Measurements from ENCODE around the gene FGF14. TPM values are rescaled to one million over a fixed set of nuclear protein-coding genes. Genes with fewer than 3 reads are reported as not detected.

The FGF14 gene
- total and polyA plus RNA-seq, 3 donors from 2014 or later: 0.56 to 4.5 (median 1.7) TPM

DNA sequence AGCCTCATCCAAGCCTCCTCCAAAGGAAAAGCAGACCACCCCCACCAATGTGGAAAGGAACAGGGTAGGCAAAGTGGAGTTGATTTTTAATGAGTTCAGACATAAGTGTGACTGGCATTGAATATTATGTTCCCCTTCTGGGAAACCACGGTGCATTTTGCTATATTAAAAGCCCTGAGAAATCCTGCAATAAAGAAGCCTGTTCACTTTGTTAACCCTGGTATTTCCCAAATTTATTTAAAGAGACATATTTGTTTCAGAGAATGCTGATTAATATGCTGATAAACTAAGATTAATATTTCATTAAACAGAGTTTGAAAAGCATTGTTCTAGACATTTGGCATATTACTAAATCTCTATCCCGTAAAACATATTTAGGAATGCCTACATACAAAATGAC, 151.4 kb downstream of the FGF14 start:
- DNase-seq: no peak
- H3K36me3 ChIP-seq (ENCODE audit: low read depth, missing control alignments): no peaks in the 10 kb centered on the region
- no peaks in the 10 kb centered on the region for H3K27me3 ChIP-seq
- no peak for TF ChIP-seq POLR2A (IDR thresholded peaks at IDR 0.05)
- TF ChIP-seq, protein P1, sequence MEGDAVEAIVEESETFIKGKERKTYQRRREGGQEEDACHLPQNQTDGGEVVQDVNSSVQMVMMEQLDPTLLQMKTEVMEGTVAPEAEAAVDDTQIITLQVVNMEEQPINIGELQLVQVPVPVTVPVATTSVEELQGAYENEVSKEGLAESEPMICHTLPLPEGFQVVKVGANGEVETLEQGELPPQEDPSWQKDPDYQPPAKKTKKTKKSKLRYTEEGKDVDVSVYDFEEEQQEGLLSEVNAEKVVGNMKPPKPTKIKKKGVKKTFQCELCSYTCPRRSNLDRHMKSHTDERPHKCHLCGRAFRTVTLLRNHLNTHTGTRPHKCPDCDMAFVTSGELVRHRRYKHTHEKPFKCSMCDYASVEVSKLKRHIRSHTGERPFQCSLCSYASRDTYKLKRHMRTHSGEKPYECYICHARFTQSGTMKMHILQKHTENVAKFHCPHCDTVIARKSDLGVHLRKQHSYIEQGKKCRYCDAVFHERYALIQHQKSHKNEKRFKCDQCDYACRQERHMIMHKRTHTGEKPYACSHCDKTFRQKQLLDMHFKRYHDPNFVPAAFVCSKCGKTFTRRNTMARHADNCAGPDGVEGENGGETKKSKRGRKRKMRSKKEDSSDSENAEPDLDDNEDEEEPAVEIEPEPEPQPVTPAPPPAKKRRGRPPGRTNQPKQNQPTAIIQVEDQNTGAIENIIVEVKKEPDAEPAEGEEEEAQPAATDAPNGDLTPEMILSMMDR (IDR thresholded peaks at IDR 0.05): no peak
- H3K27ac ChIP-seq: no peak overlapping the region
- H3K9me3 ChIP-seq: no peaks in the 10 kb centered on the region
- no peak overlapping the region for H3K4me3 ChIP-seq
- 75 to 78% methylated on average over 2 of the region's 2 CpGs for WGBS, 2 donors
- intact Hi-C loops (cut with DNase I; ENCODE audit: low total_unique reads): no loop called here
- no peaks in the 10 kb centered on the region for H3K4me1 ChIP-seq

DNA sequence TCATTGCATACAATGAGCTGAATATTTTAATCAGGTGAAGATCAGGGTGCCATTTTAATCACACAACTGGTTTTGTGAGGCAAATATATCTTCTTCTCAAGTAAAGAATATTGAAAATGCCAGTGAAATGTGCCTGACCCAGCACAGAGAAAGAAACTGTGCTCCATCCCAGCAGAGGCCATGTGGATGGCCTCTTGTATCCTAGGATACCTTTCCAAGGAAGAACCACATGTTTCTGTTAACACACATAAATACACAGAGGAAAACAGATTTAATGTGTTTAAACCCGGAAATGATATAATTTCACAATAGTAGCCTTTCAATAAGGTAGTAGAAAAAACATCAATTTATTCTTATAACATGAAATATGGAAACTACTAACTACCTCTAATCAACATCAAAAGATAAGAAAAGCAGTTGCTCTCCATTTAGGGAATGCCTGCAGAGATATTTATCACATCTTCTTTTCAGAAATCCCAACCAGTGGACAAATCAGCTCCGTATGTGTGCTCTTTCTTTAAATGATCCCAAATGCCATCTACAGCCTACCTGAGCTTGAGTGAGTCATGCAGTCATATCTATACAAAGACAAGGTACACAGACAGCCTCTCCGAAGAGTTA, 157.1 kb downstream of the FGF14 start:
- H3K27ac ChIP-seq: no peak overlapping the region
- WGBS, 2 donors: 80 to 86% methylated on average over 3 of the region's 3 CpGs

DNA sequence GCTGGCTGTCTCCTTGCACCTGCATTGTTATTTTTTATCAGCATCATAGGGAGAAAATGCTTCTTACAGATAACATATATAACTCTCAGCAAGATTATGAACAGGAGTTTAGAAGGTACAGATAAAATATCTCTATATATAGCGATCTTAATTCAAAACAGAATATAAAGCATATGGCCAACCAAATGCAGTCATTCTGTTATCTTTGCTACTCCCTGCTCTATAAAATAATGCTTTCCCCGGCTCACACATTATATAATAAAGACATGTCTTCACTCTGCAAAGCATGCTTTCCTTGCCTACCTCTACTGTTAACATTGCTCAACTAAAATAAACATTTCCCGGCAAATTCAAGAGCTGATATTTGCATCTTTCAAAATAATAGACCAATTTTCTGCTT, 161.7 kb downstream of the FGF14 start:
- no peaks in the 10 kb centered on the region for H3K9me3 ChIP-seq

More for the DNA sequence above, 157.1 kb downstream of the FGF14 start:
- intact Hi-C loops (cut with DNase I; ENCODE audit: low total_unique reads): no loop called here
- Histone ChIP-seq H3K4me1 (no peaks in the 10 kb centered on the region), H3K9me3 (no peaks in the 10 kb centered on the region), H3K4me3 (no peak overlapping the region), H3K27me3 (no peaks in the 10 kb centered on the region), H3K36me3 (ENCODE audit: low read depth, missing control alignments) (no peaks in the 10 kb centered on the region)
- no peak for DNase-seq
- TF ChIP-seq POLR2A (IDR thresholded peaks at IDR 0.05): no peak

DNA sequence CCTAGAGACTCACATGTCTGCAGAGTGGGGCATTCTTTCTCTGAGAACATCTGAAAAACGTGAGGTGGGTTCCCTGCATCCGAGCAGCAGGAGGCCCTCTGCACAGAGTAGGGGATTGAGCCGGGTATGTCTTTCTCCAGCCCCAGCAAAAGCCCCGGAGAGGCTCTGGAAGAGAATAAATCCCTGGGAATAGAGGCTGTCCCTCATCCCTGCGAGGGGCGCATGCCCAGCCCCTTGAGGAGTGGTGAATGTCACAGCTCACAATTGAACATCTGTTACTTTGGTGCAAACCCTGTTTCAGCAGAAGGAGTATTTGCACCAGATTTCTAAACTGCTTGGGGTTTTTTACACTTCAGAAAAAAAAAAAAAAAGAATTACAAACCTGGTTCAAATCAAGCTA, 164.6 kb downstream of the FGF14 start:
- WGBS, 2 donors: 64 to 67% methylated on average over 3 to 6 of the region's 6 CpGs
- Histone ChIP-seq H3K27me3 (no peaks in the 10 kb centered on the region), H3K27ac (no peak overlapping the region), H3K4me3 (no peak overlapping the region), H3K9me3 (no peaks in the 10 kb centered on the region), H3K4me1 (no peaks in the 10 kb centered on the region), H3K36me3 (ENCODE audit: low read depth, missing control alignments) (no peaks in the 10 kb centered on the region)
- DNase-seq: no peak
- TF ChIP-seq, protein P1 (IDR thresholded peaks at IDR 0.05): no peak
- no peak for TF ChIP-seq POLR2A (IDR thresholded peaks at IDR 0.05)
- intact Hi-C loops (cut with DNase I; ENCODE audit: low total_unique reads): no loop called here

More for the DNA sequence above, 161.7 kb downstream of the FGF14 start:
- no peak for DNase-seq
- no peak for TF ChIP-seq POLR2A (IDR thresholded peaks at IDR 0.05)
- TF ChIP-seq, protein P1 (IDR thresholded peaks at IDR 0.05): no peak
- H3K4me1 ChIP-seq: no peaks in the 10 kb centered on the region
- no peak overlapping the region for H3K27ac ChIP-seq
- H3K36me3 ChIP-seq (ENCODE audit: low read depth, missing control alignments): no peaks in the 10 kb centered on the region
- H3K4me3 ChIP-seq: no peak overlapping the region
- 80 to 85% methylated on average over 3 of the region's 3 CpGs for WGBS, 2 donors
- intact Hi-C loops (cut with DNase I; ENCODE audit: low total_unique reads): no loop called here
- H3K27me3 ChIP-seq: no peaks in the 10 kb centered on the region

DNA sequence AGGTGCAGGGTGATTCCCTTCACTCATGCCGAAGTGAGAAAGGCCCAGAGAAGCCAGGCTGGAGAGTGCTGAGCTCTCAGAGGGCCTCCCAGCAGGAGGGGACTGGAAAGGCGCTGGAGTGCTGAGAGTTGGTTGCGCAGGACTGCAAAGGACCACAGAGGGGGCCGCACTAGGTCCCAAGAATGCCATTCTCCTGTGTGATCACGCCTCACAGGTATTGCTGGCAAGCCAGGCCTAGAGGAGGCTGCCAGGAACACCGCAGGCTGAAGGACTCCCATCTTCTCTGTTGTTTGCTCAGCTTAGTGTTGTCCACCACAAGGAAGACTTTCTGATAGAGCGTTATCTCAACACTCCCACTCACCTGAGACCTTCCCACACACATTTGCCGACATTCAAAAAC, 165.0 kb downstream of the FGF14 start:
- intact Hi-C loops (cut with DNase I; ENCODE audit: low total_unique reads): no loop called here
- H3K36me3 ChIP-seq (ENCODE audit: low read depth, missing control alignments): no peaks in the 10 kb centered on the region
- TF ChIP-seq, protein P1 (IDR thresholded peaks at IDR 0.05): no peak
- TF ChIP-seq POLR2A (IDR thresholded peaks at IDR 0.05): no peak
- no peaks in the 10 kb centered on the region for H3K9me3 ChIP-seq
- H3K4me1 ChIP-seq: no peaks in the 10 kb centered on the region
- 76 to 88% methylated on average over 8 of the region's 8 CpGs for WGBS, 2 donors
- H3K27me3 ChIP-seq: no peaks in the 10 kb centered on the region
- no peak overlapping the region for H3K27ac ChIP-seq
- DNase-seq: no peak
- no peak overlapping the region for H3K4me3 ChIP-seq
